Hippocampal formation (tissue), 2 donors: ENCODE data around the gene EHMT1.
"Not testable (repeated sequence)": the region's sequence is repeated elsewhere in the genome, so short reads cannot be mapped to it uniquely, and the experiment has no call there.

Source experiments
- DNase-seq, 2 donors: peaks; one replicate each; lab custom pipeline; 2025; lab: John Stamatoyannopoulos, UW

The EHMT1 gene

DNA sequence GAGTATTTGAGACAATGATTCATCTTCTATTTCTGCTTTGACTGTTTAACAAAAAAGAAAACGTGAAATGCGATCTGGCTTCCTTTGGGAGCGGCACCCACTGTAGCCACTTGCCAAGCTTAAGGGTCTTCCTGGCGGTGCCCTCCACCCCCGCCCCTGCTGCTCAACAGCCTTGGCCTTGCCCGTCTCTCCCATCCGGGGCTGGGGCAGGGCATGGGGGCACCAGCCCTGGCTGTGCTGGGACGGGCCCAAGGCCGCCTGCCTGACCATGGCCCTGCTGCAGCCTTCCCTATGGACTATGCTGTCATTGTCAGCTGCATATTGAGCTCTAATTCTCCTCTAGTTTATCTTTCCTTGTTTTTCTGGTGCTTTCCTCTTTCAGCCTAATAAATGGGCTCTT, 143.0 kb downstream of the EHMT1 start:
- DNase-seq, result no peak

DNA sequence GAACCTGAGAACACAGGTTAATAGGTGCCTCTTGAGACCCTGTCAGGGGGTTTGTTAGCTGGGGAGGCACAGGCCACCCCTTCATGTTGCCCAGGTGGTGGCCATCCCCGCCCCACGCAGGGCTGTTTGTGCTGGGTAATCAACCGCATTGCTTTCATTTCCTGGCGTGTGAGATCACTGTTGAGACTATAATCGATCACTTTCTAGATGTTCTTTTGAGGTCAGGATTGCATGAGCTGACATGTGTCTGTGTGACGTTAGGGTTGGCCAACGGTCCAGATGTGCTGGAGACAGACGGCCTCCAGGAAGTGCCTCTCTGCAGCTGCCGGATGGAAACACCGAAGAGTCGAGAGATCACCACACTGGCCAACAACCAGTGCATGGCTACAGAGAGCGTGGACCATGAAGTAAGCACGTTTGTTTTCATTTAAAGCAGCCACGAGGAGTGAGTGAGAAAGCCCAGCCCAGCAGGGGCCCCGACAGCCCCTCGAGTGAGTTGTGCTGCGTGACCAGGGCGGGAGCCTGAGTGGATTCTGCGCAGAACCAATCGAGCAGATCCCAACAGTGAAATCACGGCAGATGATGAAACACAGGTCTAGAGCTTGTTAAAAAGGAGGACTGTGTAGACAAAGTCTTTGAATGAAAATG, 143.7 kb downstream of the EHMT1 start:
- no peak for DNase-seq

- no peak for DNase-seq
Observed at GRCh38 chr9:137763271-137763955, 144.6 kb downstream of the EHMT1 start.

DNA sequence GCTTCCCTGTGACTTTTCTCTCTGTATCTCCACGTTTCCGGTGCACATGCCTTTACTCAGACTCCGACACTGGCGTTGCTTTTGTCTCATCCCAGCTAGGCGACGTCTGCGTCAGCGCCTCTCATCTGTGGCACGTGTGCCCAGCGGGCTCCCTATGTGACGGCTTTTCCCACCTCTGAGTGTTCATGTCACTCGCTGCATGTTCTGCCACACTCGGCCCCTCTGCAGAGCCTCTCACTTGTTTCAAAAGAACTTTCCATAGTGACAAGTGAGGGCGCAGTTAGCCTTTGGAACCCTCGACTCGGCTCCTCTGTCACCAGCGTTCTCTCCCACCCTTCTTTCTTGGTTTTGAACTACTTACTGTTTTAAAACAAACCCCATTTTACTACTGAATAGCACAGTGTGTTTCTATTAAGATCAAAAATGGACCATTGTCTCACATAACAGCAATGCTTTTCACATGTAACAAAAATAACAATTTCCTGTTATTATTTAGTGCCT, 145.4 kb downstream of the EHMT1 start:
- peak; percentile 51 to 84 for DNase-seq

DNA sequence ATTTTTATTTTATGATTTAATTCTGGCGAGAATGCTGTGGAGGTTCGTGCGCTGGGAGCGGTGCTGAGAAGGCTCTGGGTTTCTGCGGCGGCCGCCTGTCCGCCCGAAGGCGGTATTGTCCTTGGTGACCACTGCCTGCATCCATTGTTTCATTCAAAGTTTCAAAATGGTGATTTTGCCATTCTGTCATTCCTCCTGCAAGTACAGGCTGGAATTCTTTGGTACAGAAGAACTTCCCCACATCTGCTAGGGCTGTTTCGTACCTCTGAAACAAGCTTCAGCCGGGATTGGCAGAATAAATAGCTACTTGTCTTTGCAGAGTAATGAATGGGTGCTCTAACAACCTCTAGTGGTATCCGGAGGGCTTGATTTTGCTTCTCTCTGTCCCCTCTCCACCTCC, 146.2 kb downstream of the EHMT1 start:
- peak in 1 of 2 donors; percentile 39 for DNase-seq

- no peak for DNase-seq
Observed at GRCh38 chr9:137765536-137765935, 146.7 kb downstream of the EHMT1 start.

GRCh38 chr9:137771580-137771979, 152.8 kb downstream of the EHMT1 start:
- DNase-seq, result no peak

DNA sequence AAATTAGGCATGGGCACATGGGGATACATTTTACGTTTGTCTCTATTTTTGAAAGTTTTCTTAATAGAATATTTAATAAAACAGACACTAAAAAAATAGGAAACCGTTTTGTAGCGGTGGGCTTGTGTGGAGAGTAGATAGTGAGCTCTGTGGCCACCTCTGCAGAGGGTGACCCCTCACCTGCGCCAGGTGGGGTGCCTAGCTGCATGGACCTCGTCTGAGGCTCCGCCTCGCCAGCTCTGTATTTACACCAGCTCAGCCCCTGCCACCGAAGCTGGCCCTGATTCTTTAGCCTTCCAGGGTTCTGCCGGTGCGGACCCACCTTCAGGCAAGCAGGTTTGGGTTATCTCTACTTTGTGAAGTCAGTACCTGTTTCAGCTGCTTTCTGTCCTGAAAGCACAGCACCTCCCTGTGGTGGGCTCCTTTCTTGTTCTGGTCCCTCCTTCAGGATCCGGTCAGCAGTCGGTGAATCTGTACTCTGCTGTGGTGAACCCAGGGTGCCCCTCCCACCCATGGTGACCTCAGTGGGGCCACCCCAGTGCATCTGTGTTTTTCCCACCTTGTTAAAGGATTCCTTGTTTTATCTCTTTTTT, 153.6 kb downstream of the EHMT1 start:
- no peak for DNase-seq

DNA sequence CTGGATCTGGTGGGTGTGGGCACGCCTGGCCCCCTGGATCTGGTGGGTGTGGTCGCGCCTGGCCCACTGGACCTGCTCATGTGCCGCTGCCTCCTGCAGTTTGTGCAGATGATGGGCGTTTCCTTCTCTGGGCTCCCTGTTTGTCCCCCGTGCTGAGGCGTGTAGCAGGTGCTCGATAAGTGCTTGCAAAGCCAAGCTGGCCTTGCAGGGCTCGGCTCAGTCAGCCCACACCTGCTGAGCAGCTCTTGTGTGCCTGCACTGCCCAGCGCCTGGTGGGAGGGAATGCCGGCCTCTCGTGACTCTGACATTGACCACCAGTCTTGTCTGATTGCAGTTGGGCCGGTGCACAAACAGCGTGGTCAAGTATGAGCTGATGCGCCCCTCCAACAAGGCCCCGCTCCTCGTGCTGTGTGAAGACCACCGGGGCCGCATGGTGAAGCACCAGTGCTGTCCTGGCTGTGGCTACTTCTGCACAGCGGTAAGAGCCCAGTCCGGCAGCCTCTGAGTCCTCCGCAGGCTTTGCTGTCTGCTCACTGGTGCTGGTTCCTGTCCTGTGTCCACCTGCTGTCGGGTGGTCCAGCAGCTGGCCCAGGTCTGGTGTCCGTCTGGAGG, 156.1 kb downstream of the EHMT1 start:
- DNase-seq, result no peak

GRCh38 chr9:137776306-137776995, 157.6 kb downstream of the EHMT1 start:
- no peak for DNase-seq

DNA sequence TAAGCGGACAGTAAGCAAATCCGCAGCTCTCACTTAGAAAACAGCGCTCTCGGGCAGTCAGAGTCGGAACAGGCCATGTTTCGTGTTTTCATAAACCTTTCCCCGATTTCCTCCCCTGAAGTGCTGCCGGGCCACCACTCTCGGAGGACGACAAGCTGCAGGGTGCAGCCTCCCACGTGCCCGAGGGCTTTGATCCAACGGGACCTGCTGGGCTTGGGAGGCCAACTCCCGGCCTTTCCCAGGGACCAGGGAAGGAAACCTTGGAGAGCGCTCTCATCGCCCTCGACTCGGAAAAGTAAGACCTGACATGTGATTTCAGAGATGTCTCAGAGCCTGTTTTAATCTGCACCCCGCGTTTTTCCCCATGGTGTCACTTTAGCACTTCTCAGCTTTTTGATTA, 159.0 kb downstream of the EHMT1 start:
- DNase-seq, result no peak

GRCh38 chr9:137778336-137778735, 159.5 kb downstream of the EHMT1 start:
- no peak for DNase-seq

DNA sequence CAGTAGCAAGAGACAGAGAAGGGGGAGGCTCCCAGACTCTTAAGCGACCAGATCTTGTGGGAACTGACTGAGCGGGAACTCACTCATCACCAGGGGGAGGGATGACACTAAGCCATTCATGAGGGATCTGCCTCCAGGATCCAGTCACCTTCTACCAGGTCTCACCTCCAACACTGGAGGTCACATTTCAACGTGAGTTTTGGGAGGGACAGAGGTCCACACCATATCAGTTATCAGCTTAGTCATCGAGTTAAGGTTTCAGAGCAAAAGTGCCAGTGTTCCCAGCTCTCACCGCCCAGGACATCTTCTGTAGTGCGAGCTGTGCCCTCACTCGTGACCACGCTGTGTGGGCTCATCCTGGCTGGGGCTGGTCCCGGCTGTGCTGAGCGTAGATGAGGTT, 160.1 kb downstream of the EHMT1 start:
- no peak for DNase-seq

GRCh38 chr9:137780031-137780430, 161.2 kb downstream of the EHMT1 start:
- DNase-seq, result not testable (repeated sequence)

DNA sequence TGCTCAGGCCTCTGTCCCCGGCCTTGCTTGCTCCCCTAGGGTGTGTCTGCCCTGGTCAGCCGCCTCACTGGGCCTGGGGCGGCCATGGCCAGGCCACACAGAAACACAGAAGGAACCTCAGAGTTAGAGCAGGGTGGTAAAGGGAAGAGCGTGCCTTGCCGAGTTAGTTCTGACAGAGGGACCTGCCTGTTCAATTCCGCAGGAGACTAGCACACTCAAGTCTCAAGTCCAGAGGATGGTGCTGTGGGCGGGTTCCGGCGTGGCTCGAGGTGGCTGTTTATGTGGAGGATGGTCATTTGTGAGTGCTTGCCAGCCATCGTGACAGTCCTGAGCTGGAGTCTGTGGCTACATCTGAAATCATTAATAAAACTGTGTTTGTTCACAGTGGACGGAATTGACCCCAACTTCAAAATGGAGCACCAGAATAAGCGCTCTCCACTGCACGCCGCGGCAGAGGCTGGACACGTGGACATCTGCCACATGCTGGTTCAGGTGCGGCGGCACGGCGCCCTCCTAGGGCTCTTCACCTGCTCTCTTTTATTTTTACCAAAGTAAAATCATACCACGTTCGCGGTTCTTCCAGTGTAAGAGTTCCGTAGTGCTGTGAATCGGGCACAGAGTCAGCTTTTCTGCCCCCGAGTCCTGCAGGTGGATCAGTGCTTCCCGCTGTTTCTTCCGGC, 163.2 kb downstream of the EHMT1 start:
- no peak for DNase-seq

DNA sequence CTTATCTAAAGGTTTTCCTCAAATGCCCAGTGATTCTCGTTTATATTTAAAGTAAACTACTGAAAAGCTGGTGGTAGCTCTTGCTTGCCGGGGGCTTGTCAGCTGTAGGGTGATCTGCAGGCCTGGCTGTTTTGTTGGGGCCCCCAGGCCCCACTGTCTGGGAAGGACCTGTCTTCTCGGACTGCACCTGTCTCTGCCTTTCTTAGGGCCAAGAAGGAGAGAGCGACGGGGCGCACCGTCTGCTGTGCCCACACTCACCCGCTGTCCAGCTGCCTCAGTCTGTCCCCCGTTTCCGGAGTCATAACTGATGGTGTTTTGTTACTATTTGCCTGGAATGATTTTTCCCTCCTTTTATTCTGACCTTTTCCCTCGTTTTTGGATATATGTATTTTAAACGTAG, 164.7 kb downstream of the EHMT1 start:
- no peak for DNase-seq

DNA sequence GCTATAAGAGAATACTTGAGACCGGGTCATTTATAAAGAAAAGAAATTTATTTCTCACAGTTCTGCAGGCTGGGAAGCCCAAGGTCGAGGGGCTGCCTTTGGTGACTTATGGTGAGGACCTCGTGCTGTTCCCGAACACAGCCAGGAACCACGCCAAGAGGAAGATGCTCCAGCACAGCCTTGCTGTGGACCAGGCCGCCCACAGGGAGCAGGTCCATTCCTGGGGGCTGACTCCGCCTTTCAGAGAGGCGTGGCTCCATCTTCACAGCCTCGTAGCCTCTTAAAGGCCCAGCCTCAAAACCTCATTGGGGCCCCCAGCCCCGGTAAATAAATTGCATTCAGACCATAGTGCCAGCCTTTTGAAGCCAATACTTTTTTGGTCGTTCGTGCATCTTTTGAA, 165.2 kb downstream of the EHMT1 start:
- no peak for DNase-seq

DNA sequence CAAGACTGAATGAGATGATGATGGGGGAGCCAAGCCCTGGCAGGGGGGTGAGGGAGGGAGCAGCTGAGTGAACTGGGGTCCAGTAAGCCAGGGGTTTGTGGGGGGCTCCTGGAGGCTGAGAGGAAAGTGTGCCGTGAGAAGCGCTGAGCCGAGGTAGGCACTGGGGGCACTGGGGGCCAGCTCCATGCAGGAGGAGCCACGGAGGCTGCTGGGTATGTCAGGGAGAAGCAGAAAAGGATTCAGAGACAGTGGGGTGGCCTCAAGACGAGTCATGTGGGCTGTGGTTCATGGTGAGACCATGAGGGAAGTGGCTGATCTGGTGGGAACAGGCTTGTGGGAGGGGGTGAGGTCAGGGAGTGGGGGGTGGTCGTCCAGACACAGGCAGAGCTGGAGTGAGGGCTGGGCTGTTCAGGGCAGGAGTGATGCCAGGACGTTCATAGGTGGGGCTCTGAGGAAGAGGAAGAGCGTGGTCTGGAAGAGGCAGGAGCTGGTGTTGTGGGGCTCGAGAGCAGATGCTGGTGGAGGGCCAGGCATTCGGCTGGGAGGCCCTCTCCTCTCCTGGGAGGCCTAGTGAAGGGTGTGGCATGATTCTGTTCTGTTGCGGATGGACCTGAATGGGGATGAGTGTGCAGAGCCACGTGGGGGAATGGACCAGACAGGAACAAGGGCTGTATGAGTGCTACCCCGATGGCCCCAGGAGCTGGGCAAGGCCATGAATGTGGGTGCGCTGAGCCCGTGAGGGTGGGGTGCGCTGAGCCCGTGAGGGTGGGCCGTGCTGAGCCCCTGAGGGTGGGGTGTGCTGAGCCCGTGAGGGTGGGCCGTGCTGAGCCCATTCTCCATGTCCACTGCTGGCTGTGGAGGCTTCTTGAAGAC, 166.1 kb downstream of the EHMT1 start:
- DNase-seq, result no peak

GRCh38 chr9:137785704-137786161, 166.9 kb downstream of the EHMT1 start:
- no peak for DNase-seq

GRCh38 chr9:137786511-137786920, 167.7 kb downstream of the EHMT1 start:
- no peak for DNase-seq
